ENCODE measurements around the gene BRMS1. TPM values are rescaled to one million over a fixed set of nuclear protein-coding genes. Genes with fewer than 3 reads are reported as not detected.
A peak's percentile ranks its signal among the peaks of the same experiment; 100 is the strongest.

Gene BRMS1
- total RNA-seq, 5 donors from 2014 or later (not counting 1 experiment from before 2014, with no cell fraction given), result 42.9 to 58.8 (median 54.8) TPM

DNA sequence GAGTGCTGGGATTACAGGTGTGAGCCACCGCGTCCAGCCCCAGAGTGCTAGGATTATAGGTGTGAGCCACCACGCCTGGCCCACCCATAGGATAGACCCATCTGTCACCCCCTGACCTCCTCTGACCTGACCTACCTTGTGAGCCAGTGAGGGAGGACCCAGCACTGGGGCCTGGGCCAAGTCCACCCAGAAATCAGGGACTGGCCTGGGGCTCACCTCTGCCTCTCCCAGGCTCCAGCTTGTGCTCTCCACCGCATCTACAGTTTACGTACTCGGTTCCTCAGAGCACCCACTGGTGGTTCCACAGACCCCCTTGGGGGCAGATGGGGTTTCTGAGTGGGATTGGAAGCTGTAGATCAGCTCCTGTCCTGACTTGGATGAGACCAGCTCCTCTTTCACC lies 20.3 kb upstream of the BRMS1 start:
- Histone ChIP-seq H3K36me3 (ENCODE audit: control insufficient read depth in 2 of 2, extremely low read depth in 1 of 2, insufficient read depth in 1 of 2, low read length in 1 of 2) (peaks cover 3 to 26% of the 10 kb centered on the region in 2 donors), H3K9me3 (no peaks in the 10 kb centered on the region), H3K27me3 (replicated peaks in 1 of 2; ENCODE audit: control insufficient read depth in 2 of 2, extremely low read depth in 1 of 2, insufficient read depth in 2 of 2, low read length in 1 of 2) (no peaks in the 10 kb centered on the region), H3K4me3 (ENCODE audit: control insufficient read depth in 1 of 2, extremely low read depth in 1 of 2, low read length in 1 of 2) (no peak overlapping the region), H3K27ac (ENCODE audit: low read length) (no peak overlapping the region), H3K4me1 (ENCODE audit: control insufficient read depth in 1 of 2, extremely low read depth in 1 of 2, insufficient read depth in 2 of 2, low read length in 2 of 2) (no peaks in the 10 kb centered on the region)
- POLR2A ChIA-PET, result no interaction called here
- DNase-seq (no peak), ATAC-seq (replicated peaks in 1 of 4) (no peak)
- H3K9me3 Mint-ChIP-seq, result no peaks in the 10 kb centered on the region
- WGBS (ENCODE audit: insufficient coverage), result 100% methylated on average over 1 of the region's 6 CpGs
- no peaks in the 10 kb centered on the region for H3K27me3 Mint-ChIP-seq
- peaks cover 0 to 5% (median 3%) of the 10 kb centered on the region in 3 donors for H3K4me1 Mint-ChIP-seq
- H3K36me3 Mint-ChIP-seq, result no peaks in the 10 kb centered on the region
- H3K27ac Mint-ChIP-seq, result peak overlapping the region in 1 of 2 donors; percentile 39
- CTCF ChIA-PET, result interaction anchor here in 1 of 2 donors (0.5 to 0.9 kb wide), 2 partner anchors 17 to 20 kb away, joined by 3 to 4 read pairs; no protein-coding TSS in a partner anchor
- no peak overlapping the region for H3K4me3 Mint-ChIP-seq

DNA sequence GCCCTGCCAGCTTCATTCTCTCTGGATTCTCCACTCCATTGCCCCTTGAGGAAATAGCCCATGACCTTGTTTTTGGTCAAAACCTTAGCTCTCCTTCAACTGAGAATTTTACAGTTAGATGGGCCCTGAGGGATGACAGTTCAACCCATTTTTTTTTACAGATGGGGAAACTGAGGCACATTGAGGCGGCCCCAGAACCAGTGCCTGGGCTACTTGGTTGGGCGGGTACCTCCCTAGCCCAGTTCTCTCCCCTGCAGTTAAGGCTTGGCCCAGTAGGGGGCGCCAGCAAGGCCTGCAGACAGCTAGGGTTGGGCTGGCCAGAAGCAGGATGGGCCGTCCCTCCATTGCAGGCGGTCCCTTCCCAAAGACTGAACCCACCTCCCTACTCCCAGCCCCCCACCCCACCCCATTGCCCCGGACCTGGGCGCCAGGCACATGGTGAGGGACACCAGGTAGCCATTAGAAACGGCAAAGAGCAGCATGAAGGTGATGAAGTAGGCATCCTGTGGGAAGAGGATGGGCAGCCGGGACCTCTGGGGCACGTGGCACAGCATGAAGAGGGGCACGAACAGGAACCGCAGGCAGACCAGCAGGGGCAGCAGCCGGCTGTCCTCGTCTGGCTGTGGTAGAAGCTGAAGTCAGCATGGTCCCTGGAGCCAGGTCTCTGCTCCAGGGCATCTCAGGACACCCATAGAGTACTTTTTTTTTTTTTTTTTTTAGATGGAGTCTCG lies 19.1 kb upstream of the BRMS1 start:
- H3K4me1 ChIP-seq (ENCODE audit: control insufficient read depth in 1 of 2, extremely low read depth in 1 of 2, insufficient read depth in 2 of 2, low read length in 2 of 2), result no peaks in the 10 kb centered on the region
- H3K27ac ChIP-seq (ENCODE audit: low read length), result no peak overlapping the region
- peaks cover 3 to 26% of the 10 kb centered on the region in 2 donors for H3K36me3 ChIP-seq (ENCODE audit: control insufficient read depth in 2 of 2, extremely low read depth in 1 of 2, insufficient read depth in 1 of 2, low read length in 1 of 2)
- H3K9me3 ChIP-seq, result no peaks in the 10 kb centered on the region
- peak; percentile 51 to 72 (median 59) for ATAC-seq (replicated peaks in 1 of 4)
- H3K9me3 Mint-ChIP-seq, result no peaks in the 10 kb centered on the region
- POLR2A ChIA-PET, result interaction anchor here in 1 of 2 donors (0.6 kb wide), 1 partner anchor 1229 kb away, joined by 4 read pairs; no protein-coding TSS in a partner anchor
- DNase-seq, result peak in 33 of 35 experiments; percentile 23 to 72 (median 52)
- no peaks in the 10 kb centered on the region for H3K27me3 ChIP-seq (replicated peaks in 1 of 2; ENCODE audit: control insufficient read depth in 2 of 2, extremely low read depth in 1 of 2, insufficient read depth in 2 of 2, low read length in 1 of 2)
- no peak overlapping the region for H3K27ac Mint-ChIP-seq
- 84% methylated on average over 7 of the region's 15 CpGs for WGBS (ENCODE audit: insufficient coverage)
- no peaks in the 10 kb centered on the region for H3K4me1 Mint-ChIP-seq
- no peaks in the 10 kb centered on the region for H3K36me3 Mint-ChIP-seq
- CTCF ChIA-PET, result interaction anchor here (0.6 to 1.0 kb wide), 4 partner anchors 16 to 51 kb away, joined by 3 to 4 read pairs (median 3); no protein-coding TSS in a partner anchor
- H3K4me3 ChIP-seq (ENCODE audit: control insufficient read depth in 1 of 2, extremely low read depth in 1 of 2, low read length in 1 of 2), result no peak overlapping the region
- H3K4me3 Mint-ChIP-seq, result no peak overlapping the region
- no peaks in the 10 kb centered on the region for H3K27me3 Mint-ChIP-seq

DNA sequence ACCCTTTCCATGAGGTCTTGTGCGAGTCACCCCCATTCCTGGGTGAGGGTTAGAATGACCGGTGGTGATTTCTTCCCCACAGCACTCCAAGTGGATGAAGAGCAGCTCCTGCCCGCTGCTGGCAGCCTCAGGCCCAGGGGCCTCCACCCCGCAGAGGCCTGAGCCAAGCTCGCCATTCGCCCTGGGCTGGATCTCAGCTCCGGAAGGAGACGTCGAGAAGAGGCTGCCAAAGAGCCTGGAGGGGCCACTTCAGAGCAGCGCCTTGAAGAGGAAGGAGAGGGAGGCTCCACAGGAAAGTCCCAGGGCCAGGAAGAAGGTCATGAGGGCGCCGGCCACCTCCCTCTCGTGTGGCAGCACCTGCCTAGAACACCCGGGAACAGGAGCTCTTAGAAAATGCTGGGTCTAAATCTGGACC lies 18.3 kb upstream of the BRMS1 start:
- ChIA-PET CTCF (interaction anchor here in 1 of 2 donors (0.8 to 1.0 kb wide), 2 partner anchors 21 to 26 kb away, joined by 3 read pairs; no protein-coding TSS in a partner anchor), POLR2A (interaction anchor here in 1 of 2 donors (0.6 kb wide), 1 partner anchor 1230 kb away, joined by 4 read pairs; no protein-coding TSS in a partner anchor)
- no peak overlapping the region for H3K27ac Mint-ChIP-seq
- H3K9me3 Mint-ChIP-seq, result no peaks in the 10 kb centered on the region
- no peak overlapping the region for H3K4me3 Mint-ChIP-seq
- no peaks in the 10 kb centered on the region for H3K36me3 Mint-ChIP-seq
- WGBS (ENCODE audit: insufficient coverage), result 89% methylated on average over 11 of the region's 14 CpGs
- DNase-seq, result no peak
- peaks cover 3 to 23% of the 10 kb centered on the region in 2 donors for H3K36me3 ChIP-seq (ENCODE audit: control insufficient read depth in 2 of 2, extremely low read depth in 1 of 2, insufficient read depth in 1 of 2, low read length in 1 of 2)
- no peaks in the 10 kb centered on the region for H3K27me3 ChIP-seq (replicated peaks in 1 of 2; ENCODE audit: control insufficient read depth in 2 of 2, extremely low read depth in 1 of 2, insufficient read depth in 2 of 2, low read length in 1 of 2)
- no peaks in the 10 kb centered on the region for H3K27me3 Mint-ChIP-seq
- no peak for ATAC-seq (replicated peaks in 1 of 4)
- H3K9me3 ChIP-seq, result no peaks in the 10 kb centered on the region
- no peak overlapping the region for H3K27ac ChIP-seq (ENCODE audit: low read length)
- no peaks in the 10 kb centered on the region for H3K4me1 ChIP-seq (ENCODE audit: control insufficient read depth in 1 of 2, extremely low read depth in 1 of 2, insufficient read depth in 2 of 2, low read length in 2 of 2)
- no peaks in the 10 kb centered on the region for H3K4me1 Mint-ChIP-seq
- no peak overlapping the region for H3K4me3 ChIP-seq (ENCODE audit: control insufficient read depth in 1 of 2, extremely low read depth in 1 of 2, low read length in 1 of 2)

DNA sequence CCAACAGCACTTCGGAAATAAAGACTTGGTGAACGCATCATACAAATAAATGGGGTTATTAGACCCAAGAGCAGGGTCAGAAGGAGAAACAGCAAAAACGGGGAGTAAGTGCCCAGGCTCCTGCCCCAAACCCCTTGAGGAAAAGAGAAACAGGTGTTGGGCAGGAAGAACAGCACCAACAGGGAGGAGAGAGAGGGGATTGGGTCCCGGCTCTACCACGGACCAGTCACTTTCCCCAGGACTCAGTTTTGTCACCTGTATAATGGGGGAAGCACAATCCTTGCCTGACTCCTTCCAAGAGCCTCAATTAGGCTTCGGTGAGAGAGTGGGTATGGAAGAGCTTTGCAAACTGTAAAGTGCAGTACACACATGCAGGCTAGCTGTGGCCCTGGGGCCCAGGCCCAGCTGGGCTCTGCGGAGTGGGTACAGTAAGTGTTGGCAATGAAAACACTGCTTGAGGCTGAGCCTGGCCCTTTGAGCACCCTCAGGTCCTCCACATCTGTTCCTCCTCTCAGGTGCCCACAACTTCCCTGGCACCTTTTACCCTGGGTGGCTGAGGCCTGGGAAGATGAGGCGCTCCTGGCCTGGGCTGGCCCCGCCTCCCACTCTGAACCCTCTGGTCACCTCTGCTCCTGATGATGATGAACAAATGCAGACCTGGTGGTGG lies 17.7 kb upstream of the BRMS1 start:
- no peak overlapping the region for H3K27ac ChIP-seq (ENCODE audit: low read length)
- DNase-seq (no peak), ATAC-seq (replicated peaks in 1 of 4) (no peak)
- 91% methylated on average over 6 of the region's 9 CpGs for WGBS (ENCODE audit: insufficient coverage)
- H3K27ac Mint-ChIP-seq, result no peak overlapping the region
- H3K27me3 ChIP-seq (replicated peaks in 1 of 2; ENCODE audit: control insufficient read depth in 2 of 2, extremely low read depth in 1 of 2, insufficient read depth in 2 of 2, low read length in 1 of 2), result no peaks in the 10 kb centered on the region
- no peaks in the 10 kb centered on the region for H3K36me3 Mint-ChIP-seq
- no peaks in the 10 kb centered on the region for H3K4me1 ChIP-seq (ENCODE audit: control insufficient read depth in 1 of 2, extremely low read depth in 1 of 2, insufficient read depth in 2 of 2, low read length in 2 of 2)
- no peaks in the 10 kb centered on the region for H3K9me3 Mint-ChIP-seq
- no peaks in the 10 kb centered on the region for H3K4me1 Mint-ChIP-seq
- H3K4me3 ChIP-seq (ENCODE audit: control insufficient read depth in 1 of 2, extremely low read depth in 1 of 2, low read length in 1 of 2), result no peak overlapping the region
- no peaks in the 10 kb centered on the region for H3K9me3 ChIP-seq
- ChIA-PET POLR2A (no interaction called here), CTCF (interaction anchor here in 1 of 2 donors (0.6 kb wide), 1 partner anchor 104 kb away, joined by 4 read pairs; no protein-coding TSS in a partner anchor)
- no peaks in the 10 kb centered on the region for H3K27me3 Mint-ChIP-seq
- H3K36me3 ChIP-seq (ENCODE audit: control insufficient read depth in 2 of 2, extremely low read depth in 1 of 2, insufficient read depth in 1 of 2, low read length in 1 of 2), result peaks cover 3 to 24% of the 10 kb centered on the region in 2 donors
- H3K4me3 Mint-ChIP-seq, result no peak overlapping the region

DNA sequence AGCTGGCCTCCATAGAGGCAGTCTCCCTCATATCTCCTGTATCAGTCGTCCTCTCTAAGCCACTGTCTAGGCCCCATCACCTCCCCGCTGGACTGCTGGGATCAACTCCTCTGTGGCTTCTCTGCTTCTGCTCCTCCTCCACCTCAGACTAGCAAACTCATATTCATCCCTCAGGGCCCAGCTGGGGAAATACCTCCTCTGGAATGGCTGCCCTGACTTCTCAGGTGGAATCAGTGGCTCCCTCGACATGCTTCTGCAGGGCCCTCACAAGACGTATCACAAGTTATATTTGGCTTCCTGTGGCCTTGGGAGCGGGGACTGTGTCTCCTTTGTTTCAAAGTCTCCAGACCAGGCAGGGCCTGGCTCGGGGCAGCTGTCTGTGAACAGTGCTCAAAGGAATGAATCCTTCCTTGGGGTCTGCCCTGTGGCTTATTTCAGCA lies 16.6 kb upstream of the BRMS1 start:
- ChIA-PET CTCF (interaction anchor here in 1 of 2 donors (0.6 kb wide), 1 partner anchor 319 kb away, joined by 3 read pairs; no protein-coding TSS in a partner anchor), POLR2A (no interaction called here)
- peaks cover 3 to 14% of the 10 kb centered on the region in 2 donors for H3K36me3 ChIP-seq (ENCODE audit: control insufficient read depth in 2 of 2, extremely low read depth in 1 of 2, insufficient read depth in 1 of 2, low read length in 1 of 2)
- Mint-ChIP-seq H3K36me3 (no peaks in the 10 kb centered on the region), H3K4me3 (no peak overlapping the region), H3K27ac (peak overlapping the region in 1 of 2 donors; percentile 52), H3K9me3 (no peaks in the 10 kb centered on the region), H3K27me3 (no peaks in the 10 kb centered on the region), H3K4me1 (no peaks in the 10 kb centered on the region)
- 88% methylated on average over 5 of the region's 6 CpGs for WGBS (ENCODE audit: insufficient coverage)
- no peak for ATAC-seq (replicated peaks in 1 of 4)
- H3K27ac ChIP-seq (ENCODE audit: low read length), result no peak overlapping the region
- no peaks in the 10 kb centered on the region for H3K9me3 ChIP-seq
- no peak for DNase-seq
- H3K27me3 ChIP-seq (replicated peaks in 1 of 2; ENCODE audit: control insufficient read depth in 2 of 2, extremely low read depth in 1 of 2, insufficient read depth in 2 of 2, low read length in 1 of 2), result no peaks in the 10 kb centered on the region
- no peaks in the 10 kb centered on the region for H3K4me1 ChIP-seq (ENCODE audit: control insufficient read depth in 1 of 2, extremely low read depth in 1 of 2, insufficient read depth in 2 of 2, low read length in 2 of 2)
- no peak overlapping the region for H3K4me3 ChIP-seq (ENCODE audit: control insufficient read depth in 1 of 2, extremely low read depth in 1 of 2, low read length in 1 of 2)

DNA sequence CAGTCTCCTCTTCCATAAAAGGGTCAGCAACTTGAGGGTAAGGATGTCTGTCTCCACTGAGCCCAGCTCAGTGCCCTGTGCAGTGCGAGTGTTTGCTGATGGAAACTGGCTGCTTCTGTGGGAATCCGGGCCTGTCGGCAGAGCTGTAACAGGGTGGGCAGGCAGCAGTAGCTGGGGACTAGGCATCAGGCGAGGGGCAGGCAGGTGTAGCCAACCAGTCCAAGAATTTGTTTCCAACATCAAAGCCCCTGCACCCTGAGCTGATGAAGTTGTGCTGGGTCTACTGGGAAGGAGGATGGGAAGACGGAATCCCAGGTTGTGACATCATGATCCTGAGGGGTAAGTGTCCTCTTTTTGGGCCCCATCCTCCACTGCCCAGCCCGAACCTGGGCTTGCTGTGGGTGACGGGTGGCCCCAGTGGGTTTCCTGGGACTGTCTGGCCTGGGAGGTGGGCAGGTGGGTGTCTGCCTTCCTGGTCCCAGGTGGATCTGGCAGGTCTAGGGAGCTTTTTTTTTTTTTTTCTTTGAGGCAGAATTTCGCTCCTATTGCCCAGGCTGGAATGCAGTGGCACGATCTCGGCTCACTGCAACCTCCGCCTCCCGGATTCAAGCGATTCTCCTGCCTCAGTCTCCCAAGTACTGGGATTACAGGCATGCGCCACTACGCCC lies 15.6 kb upstream of the BRMS1 start:
- no peaks in the 10 kb centered on the region for H3K9me3 Mint-ChIP-seq
- no peak overlapping the region for H3K27ac ChIP-seq (ENCODE audit: low read length)
- 98% methylated on average over 5 of the region's 15 CpGs for WGBS (ENCODE audit: insufficient coverage)
- H3K4me3 Mint-ChIP-seq, result no peak overlapping the region
- no peak overlapping the region for H3K27ac Mint-ChIP-seq
- H3K27me3 Mint-ChIP-seq, result no peaks in the 10 kb centered on the region
- H3K9me3 ChIP-seq, result no peaks in the 10 kb centered on the region
- H3K36me3 Mint-ChIP-seq, result no peaks in the 10 kb centered on the region
- H3K4me1 ChIP-seq (ENCODE audit: control insufficient read depth in 1 of 2, extremely low read depth in 1 of 2, insufficient read depth in 2 of 2, low read length in 2 of 2), result no peaks in the 10 kb centered on the region
- ATAC-seq (replicated peaks in 1 of 4), result no peak
- CTCF ChIA-PET, result interaction anchor here in 1 of 2 donors (0.6 kb wide), 3 partner anchors 16 to 991 kb away, joined by 3 to 4 read pairs (median 3); partner anchors contain the start of gene BRMS1
- no peaks in the 10 kb centered on the region for H3K4me1 Mint-ChIP-seq
- no peak overlapping the region for H3K4me3 ChIP-seq (ENCODE audit: control insufficient read depth in 1 of 2, extremely low read depth in 1 of 2, low read length in 1 of 2)
- peaks cover 3 to 13% of the 10 kb centered on the region in 2 donors for H3K36me3 ChIP-seq (ENCODE audit: control insufficient read depth in 2 of 2, extremely low read depth in 1 of 2, insufficient read depth in 1 of 2, low read length in 1 of 2)
- POLR2A ChIA-PET, result interaction anchor here in 1 of 2 donors (0.6 kb wide), 1 partner anchor 17 kb away, joined by 3 read pairs; no protein-coding TSS in a partner anchor
- no peaks in the 10 kb centered on the region for H3K27me3 ChIP-seq (replicated peaks in 1 of 2; ENCODE audit: control insufficient read depth in 2 of 2, extremely low read depth in 1 of 2, insufficient read depth in 2 of 2, low read length in 1 of 2)
- DNase-seq, result no peak

All from T-cell (primary cell).